Ramos (cell line): ENCODE results near the gene LEFTY1.

Experiments
- in situ Hi-C: fragments of 300-500 bp; cut with MboI; formaldehyde crosslinking; loops from one replicate; pipeline ENCODE4 v1.14.3; 2022; ENCODE audit warnings: low sequenced_read_pairs; ENCODE audit not compliant: unreplicated experiment

Gene LEFTY1

DNA sequence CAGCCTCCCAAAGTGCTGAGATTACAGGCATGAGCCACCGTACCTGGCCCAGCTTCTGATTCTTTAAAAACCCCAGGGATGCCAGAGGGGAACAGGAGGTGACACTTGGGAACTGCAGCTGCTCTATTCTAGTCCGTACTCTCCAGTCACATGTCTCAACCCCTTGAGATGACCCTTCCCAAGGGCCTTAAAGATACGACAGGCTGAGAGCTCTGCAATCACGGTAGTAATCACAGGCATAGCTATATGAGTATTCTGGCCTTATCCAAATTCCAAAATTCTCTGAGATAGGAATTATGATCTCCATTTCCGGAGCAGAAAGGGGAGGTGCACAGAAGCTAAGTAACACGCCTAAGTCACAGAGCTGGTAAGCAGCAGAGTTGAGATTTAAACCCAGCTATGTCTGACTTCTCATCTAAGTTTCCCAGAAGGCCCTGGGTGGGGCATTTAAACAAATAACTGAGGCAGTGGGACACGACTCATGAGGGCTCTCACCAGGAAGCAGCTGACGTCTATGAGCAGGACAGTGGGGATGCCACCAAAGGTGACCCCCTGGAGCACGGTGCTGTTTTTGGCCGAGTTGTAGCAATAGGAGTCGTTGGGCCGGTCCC lies 11.9 kb downstream of the LEFTY1 start:
- in situ Hi-C loops = no loop called here

DNA sequence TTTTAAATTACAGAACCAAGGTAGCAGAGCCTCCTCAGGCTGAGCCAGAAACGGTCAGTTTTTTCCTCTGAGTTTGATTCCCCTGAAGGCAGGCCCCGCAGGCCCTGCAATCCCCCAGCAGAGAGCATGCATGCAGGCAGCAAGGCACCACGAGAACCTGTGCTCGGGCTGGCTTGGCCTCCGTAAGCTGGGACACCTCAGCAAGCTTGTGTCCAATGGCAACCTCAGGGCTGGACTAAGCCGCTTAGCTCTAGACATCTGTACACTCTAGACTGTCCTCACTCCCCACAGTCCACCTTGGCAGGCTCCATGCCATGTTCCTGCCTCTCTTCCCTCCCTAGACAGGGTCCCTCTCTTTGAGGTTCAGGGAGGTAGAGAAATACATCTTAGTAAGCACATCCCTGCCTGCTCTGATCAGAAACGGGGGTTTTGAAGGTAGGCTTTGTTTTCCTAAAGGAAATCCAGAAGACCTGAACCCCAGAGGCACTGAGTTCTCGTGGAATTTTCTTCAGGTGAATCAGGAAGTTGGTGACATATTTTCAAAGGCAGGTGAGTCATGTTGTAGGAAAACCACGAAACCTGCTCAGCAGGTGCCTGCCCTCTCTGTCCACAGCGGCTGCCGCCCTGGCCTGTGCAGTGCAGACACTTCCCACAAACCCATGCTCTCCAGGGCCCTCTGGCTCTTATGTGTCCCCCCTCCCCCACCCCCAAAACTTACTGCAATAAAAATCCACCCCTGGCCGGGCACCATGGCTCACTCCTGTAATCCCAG lies 13.7 kb downstream of the LEFTY1 start:
- in situ Hi-C loops = no loop called here

DNA sequence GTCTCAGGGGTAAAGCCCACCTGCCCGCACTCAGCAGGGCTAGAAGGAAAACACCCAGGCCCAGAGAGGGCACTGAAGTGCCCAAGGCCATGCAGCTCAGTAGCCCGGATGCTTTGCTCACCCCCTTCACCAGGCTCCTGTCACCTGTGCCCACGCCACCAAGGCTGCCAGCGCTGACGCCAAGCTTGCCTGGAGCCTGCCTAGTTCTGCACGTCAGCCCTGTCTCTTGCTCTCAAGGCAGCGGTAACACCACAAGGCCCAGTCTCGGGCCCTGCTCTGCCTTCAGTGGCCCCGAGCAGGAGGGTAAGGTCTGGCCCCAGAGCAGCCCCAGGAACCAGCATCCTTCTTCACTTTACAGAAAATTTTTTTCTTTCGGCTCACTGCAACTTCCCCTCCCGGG lies 14.5 kb downstream of the LEFTY1 start:
- in situ Hi-C loops = no loop called here

DNA sequence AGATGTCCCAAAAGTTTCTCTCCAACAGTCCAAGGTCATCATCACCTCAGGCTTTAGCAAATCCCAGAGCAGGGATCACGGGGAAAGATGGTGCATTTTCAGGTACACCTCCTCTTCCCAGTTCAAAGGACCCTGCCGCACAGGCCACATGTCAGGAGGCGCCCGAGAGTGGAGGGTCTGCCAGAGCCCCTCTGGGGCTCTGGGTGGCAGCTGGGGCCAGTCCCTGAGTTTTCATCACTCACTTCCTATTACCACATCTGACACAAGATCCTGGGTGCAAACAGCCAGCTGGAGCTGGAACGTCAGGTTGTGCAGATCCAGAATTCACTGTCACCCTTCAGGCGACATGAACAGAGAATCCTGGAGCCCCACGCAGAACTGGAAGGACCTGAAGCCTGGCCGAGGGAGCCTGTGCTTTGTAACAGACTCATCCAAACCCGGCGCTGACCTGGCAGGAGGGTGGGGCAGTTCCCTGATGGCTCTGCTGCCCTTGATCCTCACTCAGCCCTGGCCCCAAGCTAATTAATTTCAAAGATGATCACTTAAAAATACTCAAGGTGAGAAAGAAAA lies 15.6 kb downstream of the LEFTY1 start:
- in situ Hi-C loops = no loop called here

DNA sequence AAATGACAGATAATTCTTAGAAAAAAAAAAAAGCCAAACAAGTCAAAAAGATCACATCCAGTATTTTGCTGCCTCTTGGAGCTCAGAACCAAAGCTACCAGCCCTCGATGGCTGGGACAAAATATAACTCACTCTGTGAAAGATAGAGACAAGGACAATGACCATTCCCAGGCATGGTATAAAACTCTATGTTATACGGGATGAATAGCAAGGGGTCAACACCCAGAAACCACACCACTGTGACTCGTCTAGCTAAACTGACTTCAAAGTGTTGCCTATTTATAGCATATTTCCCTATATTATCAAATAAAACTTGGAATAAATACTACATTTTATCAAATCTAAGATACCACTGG lies 16.9 kb downstream of the LEFTY1 start:
- in situ Hi-C loops = no loop called here

DNA sequence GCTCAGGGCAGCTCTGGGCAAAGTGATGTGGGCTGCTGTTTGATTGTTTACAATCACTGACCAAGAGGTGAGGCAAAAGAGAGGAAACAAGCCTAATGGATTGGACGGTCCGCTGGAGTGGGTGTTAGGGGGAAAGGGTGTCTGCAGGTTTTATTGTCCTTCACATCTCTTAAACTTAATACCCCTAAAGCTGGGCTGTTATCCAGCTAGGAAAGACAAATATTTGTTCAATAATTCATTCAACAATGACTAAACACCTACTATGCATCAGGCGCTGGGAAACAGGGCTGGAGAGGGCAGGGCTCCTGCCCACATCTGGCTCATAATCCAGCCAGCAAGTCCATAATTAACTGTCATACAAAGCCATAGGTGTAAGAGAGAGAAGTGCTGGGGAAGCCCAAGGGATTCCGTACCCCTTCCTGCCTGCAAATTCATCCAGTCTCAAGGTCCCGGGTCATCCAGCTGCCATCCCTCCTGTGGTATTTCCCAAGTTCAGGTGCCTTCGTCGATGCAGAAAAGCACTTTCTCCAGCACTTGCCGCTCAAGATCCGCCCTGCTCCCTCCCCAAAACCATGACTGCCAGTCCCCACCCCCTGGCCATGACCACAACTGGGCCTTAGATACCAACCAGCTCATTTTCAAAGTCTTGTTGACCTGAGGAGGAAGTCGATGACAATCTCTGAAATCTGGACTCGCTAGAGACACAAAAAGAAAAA lies 17.4 kb downstream of the LEFTY1 start:
- in situ Hi-C loops = no loop called here

DNA sequence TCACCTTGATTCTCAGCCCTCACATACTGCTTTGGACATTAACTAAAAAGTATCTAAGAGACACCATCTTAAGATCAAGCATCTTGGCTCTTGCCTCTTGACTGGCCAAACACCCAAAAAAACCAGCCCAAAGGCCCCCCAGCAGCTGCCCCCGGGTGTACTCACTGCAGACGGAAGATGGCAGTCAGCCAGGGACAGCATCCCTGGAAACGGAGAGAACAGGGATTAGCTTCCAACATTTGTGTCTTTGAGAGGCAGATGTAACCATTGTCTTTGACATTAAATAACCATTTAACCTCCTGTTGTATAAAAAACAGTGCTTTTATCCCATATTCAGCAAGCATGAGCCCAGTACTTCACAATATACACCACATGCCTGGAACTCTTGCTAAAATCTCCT lies 18.0 kb downstream of the LEFTY1 start:
- in situ Hi-C loops = no loop called here

DNA sequence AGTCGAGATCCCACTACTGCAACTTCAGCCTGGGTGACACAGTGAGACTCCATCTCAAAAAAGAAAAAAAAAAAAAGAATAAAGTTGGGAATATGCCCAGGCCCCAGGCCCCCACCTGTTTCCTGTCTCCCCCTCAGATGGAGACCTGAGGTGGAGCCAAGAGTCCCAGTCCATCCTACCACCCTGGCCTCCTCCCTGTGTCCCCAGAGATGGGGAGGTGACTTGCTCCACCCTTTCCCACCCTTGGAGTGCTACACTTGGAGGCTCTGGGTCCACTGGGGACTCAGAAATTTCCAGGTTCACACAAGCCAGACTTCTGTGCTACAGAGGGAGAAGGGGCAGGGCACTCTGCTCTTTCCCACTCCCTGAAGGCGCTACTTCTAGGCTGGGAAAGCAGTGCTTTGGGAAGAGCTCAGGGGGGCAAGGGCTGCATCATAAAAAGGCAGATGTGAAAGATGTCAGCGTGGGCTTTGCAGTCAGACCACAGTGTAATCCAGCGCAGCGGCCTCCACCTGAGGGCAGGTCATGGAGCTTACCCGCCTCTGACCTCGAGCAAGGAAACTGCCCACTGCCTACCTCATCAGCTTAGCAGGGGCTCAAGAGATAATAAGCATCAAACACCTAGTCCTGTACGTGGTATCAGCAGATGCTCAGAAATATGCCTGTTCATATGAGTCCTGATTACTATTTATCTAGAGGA lies 20.2 kb downstream of the LEFTY1 start:
- in situ Hi-C loops = no loop called here

DNA sequence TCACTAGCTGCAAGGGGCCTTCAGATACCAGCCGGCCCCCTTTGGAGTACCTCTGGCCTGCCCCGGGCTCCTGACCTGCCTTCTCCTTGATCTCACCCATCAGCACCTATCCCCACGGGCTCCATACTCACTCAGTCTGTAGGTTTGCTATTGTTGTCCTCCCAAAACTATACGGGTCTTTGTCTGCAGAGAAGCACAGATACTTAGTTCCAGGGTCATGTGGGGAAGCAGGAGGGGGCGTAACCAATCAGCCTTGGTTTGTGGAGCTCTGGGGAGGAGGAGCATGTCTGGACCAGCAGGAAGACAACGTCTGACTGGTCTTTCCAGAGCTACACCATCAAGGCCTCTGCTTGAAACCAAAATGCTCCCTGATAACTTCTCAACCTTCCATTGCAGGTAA lies 22.0 kb downstream of the LEFTY1 start:
- in situ Hi-C loops = no loop called here

DNA sequence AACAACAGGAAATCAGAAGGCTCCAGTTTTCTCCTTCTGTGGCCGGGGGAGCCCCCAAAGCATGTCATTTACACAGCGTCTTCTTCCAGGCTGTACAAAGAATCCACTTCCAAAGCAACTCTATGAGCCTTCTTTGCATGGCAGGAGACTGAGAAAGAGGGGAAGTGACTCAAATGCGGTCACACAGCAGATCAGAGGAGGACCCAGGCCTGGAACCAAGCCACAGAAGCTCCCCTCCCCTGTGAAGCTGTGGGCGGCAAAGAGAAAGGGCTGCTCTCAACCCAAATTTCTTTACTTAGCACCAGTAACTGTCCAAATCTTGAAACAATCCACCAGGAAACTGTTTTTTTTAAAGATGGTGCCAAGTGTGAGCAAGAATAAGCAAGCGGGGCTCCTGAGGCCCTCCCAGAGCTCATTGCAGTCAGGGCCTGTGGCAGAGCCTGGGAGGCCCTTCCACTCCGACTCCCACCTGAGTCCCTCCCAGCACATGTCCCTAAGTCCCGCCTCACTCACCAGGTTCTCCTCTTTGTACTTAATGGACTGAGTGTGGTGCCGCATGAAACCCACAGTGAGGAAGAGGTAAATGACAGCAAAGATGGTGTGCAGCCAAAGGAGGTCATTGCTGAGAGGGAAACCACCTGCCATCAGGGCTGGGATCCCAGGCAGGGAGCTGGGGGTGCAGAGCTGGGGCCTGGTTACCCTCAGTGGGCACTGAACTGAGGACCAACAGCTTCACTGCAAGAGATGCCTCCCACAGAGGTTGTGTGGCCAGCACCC lies 22.7 kb downstream of the LEFTY1 start:
- in situ Hi-C loops = no loop called here

DNA sequence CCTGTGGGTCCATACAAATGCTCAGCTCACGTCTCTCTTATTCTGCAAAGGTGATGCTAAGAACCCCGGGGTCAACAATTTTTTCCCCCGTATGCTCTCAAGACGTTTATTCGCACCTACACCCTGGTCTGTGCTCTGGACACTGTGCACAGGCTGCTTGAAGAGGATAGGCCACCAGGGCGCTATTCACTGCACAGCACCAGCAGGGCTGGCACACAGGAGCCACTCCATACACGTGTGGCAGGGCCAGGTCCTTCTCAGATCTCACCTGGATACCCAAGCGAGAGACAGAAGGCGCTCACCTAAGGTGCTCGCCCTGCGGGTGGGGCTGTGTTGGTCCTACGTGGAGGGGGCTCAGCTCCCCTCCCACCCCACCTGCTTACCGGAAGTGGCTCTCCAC lies 23.4 kb downstream of the LEFTY1 start:
- in situ Hi-C loops = no loop called here

DNA sequence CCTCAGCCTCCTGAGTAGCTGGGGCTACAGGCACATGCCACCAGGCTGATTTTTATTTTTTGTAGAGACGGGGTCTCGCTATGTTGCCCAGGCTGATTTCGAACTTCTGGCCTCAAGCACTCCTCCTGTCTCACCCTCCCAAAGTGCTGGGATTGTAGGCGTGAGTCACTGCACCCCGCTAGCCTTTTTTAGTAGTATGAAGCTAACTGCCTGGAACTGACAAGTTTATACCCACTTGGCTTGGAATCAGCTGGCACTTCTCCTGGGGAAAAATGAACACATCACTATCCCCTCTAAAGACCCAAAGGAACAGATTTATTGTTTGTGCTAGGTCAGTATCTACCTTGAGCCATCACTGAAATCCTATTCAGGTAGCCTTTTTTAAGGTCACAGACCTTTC lies 25.8 kb downstream of the LEFTY1 start:
- in situ Hi-C loops = no loop called here

DNA sequence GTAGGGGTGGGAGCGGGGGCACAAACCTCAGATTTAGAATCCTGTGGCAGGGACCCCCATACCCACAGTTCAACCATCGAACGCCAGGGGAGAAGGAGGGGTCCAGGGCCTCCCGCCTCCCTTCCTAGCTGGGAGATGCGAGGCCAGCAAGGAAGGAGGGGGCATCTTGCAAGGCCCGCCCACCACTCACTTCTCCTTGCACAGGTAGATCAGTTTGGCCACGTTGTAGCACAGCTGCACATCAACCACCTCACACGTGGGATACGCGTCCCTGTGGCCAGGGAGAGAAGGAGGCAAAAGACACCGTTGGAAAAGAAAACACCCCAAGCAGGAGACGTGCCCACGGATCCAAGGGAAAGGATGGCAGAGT lies 26.4 kb downstream of the LEFTY1 start:
- in situ Hi-C loops = no loop called here

DNA sequence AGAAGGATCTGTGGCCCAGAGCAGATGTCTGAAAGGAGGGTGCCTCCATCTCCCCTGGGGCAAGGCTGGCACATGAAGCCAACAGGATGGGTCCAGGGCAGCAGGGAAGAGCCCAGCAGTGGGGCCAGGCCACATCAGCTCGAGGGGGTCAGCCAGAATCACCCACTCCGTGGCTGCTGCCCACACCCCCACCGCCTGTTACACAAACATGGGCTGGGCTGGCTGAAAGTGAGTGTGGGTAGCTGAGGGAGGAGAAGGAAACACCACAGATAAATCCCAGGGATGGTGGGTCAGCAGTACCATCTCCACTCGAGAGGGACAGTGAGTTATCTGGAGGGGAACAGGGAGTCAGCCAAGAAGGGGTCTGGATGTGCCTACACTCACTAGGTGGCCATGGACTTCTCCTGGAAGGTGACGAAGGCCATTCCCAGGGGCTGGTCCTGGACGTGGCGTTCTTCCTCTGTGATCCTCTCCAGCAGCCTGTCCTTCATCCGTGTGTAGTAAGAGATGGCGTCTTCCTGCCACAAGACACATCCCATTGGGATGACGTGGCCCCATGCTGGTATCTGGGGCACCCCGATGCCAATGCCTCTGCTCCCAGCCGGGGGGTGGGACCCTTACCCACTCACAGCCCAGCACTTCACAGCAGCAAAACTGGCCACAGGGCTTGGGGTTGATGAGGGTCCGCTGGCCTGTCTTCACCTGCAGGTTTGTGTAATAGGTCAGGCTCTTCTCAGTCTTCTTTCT lies 26.9 kb downstream of the LEFTY1 start:
- in situ Hi-C loops = no loop called here

DNA sequence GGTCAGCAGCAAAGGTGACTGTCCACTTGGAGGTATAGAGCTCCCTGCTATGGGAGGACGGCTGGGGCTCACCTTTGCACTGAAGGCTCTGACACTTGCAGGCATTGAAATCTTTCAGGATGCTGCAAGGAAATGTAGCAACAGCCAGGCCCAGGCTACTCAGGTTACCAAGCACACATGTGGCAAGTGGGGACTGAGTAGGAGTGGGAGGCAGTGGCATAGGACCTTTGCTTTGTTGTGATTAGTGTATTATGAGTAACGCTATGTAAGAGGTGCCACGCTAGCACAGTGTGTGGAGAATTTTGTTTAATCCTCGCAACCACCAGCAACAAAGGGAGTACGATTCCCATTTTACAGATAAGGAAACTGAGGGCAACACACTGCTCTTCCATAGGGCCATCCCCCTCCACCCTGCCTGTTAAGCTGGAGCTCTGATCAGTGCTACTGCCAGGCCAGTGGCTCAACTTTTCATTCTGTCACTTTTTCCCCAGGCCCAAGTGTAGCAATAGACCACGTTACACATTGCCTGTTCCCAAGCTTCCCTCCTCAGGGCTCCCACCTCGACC lies 28.0 kb downstream of the LEFTY1 start:
- in situ Hi-C loops = no loop called here

DNA sequence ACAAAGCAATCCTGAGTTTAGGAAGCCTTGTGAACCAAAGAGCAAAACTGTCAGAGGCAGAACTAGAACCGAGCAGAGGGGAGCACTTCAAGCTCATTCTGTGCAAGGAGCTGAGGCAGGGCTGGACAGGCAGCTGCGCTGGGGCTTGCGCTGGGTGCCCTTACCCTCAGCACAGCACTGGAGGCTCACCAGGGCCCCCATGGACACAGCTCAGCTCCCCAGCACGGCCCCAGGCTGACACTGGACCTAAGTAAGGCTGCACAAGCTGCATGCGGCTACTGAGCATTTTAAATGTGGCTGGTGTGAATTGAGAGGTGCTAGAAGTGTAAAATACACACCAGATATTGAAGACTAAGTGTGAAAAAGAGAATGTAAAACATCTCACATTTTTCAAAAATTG lies 28.8 kb downstream of the LEFTY1 start:
- in situ Hi-C loops = no loop called here

DNA sequence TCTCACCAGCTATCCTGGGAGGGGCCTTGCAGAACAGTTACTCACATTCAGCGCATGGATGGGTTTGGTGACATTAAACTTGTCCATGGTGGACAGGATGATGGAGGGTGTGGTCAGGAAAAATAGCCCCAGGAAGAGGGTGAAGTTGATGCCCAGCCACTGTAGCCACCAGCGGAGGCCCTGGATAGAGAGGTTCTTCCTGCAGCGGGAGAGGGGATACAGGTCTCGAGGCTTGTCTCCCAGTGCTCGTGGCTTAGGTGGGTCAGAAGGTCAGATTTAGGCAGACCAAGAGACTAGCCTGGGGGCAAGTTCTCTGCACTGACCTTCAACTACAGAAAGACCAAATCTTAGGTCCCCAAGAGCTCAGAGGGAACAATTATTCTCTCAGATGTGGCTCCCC lies 29.8 kb downstream of the LEFTY1 start:
- in situ Hi-C loops = no loop called here

DNA sequence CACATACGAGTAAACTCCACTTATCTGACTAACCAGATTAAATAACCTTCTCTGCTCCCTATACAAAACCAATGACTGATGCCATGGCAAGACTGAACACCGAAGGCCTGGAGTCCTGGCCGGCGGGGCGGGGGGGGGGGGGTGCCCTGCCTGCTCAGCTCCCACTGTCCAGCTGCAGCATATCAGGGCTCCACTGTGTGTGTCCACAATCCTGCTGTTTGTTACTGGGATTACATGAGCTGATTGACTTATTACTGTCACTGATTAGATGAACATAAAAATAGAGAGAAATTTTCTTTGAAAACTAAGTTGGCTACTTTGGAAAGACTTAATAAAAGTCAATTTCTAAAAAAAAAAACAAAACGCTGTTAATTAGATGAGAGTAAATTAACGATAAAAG lies 31.7 kb downstream of the LEFTY1 start:
- in situ Hi-C loops = no loop called here
